GM10266 (cell line): Measurements from ENCODE around the gene ZBTB20.

Experiments used
- DNase-seq: peaks from one replicate; pipeline ENCODE4 v3.0.0; 2012; ENCODE audit errors: extremely low spot score
- TF ChIP-seq, protein P1 (sequence below): IDR thresholded peaks from 2 replicates; pipeline ENCODE4 v1.5.1; 2012; ENCODE audit warnings: mild to moderate bottlenecking, low read depth; ENCODE audit not compliant: control insufficient read depth, insufficient read depth; ENCODE audit errors: missing control alignments

Gene ZBTB20

DNA sequence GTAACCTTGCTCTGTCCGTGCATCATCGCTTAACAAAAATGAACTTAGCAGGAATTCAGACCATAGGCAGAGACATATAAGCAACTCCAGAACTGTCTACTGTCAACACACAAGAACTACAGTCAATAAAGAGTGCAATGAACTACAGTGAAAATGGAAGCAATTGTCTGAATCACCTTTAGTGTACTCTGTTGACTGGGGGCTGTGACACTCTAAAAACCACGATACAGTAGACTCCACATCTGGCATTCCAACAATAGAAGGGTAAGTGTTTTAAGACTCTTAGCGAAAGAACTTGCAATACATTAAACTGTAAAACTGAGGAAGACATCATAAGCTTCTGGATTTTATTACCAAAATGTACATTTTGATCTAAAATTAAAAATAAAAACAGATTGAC, 347.3 kb downstream of the ZBTB20 start:
- DNase-seq, result no peak
- TF ChIP-seq, protein P1, sequence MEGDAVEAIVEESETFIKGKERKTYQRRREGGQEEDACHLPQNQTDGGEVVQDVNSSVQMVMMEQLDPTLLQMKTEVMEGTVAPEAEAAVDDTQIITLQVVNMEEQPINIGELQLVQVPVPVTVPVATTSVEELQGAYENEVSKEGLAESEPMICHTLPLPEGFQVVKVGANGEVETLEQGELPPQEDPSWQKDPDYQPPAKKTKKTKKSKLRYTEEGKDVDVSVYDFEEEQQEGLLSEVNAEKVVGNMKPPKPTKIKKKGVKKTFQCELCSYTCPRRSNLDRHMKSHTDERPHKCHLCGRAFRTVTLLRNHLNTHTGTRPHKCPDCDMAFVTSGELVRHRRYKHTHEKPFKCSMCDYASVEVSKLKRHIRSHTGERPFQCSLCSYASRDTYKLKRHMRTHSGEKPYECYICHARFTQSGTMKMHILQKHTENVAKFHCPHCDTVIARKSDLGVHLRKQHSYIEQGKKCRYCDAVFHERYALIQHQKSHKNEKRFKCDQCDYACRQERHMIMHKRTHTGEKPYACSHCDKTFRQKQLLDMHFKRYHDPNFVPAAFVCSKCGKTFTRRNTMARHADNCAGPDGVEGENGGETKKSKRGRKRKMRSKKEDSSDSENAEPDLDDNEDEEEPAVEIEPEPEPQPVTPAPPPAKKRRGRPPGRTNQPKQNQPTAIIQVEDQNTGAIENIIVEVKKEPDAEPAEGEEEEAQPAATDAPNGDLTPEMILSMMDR, result no peak

DNA sequence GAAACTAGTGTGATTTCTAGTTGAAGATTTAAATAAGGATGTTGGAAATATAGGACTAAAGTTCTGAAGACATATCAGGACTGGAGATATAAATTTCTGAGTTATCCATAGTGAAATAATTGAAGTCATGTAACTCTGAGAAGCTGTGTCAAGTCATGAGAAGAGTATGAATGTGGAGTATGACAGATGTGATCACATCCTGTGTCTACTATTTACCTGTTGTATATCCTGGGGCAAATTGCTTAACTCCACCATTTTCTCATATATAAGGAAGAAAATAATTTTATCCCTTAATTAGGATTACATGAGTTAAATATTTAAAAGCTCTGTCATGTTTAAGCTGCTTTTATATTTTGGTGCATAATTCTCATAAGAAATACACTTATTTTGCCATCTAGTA, 350.3 kb downstream of the ZBTB20 start:
- TF ChIP-seq, protein P1, result no peak
- DNase-seq, result no peak

DNA sequence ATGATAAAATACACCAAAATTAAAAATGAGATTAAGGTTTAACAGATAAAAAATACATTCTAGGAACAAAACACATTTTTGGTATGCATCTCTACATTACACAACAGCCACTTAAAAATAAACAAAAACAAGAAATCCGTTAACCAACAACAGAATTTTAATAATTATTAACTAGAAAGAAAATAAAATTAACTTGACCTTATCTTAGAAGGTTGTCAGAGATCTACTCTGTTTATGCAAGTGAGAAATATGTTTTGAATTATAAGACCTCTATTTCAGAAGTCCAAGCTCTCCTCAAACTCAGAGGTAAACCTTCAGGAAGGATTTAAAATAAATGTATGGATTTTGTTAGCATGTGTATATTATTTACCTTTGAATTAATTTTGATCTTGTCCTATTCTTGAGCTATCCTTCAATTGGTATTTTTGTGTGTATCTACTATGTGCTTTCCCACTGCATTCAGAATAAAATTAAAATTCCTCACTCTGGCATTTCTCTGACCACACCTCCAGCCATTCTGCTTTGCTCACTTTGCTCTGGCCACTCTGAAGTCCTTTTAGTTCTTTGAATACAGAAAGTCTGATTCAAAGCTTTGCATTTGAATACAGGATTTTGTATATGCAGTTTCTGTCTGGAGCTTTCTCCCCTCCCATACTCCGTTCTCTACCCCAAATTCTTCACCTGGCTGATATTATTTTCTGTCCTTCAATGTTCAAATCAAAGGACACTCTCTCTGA, 352.0 kb downstream of the ZBTB20 start:
- TF ChIP-seq, protein P1, result no peak
- DNase-seq, result no peak

- no peak for DNase-seq
- TF ChIP-seq, protein P1, result no peak
Observed at GRCh38 chr3:114792159-114792918, 354.7 kb downstream of the ZBTB20 start.

DNA sequence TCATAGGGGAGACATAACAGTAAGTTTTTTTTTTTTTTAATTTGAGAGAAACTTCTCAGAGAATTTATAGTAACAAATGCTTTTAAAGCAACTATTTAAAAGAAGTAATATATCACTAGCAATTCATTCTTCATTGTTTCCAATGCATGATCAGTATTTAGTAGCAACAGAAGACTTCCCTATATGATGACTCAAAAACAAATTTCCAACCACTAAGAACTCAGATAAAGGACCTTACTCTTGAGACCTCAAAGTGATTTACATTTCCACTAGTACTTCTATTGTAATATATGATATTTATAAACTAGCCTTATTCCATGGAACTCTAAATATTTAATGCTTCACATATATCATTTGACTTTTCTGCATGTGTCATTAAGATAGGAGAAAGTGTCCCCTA, 356.3 kb downstream of the ZBTB20 start:
- DNase-seq, result no peak
- TF ChIP-seq, protein P1, result no peak

GRCh38 chr3:114789803-114790202, 357.3 kb downstream of the ZBTB20 start:
- TF ChIP-seq, protein P1, result no peak

GRCh38 chr3:114775395-114775794, 371.7 kb downstream of the ZBTB20 start:
- no peak for DNase-seq
- TF ChIP-seq, protein P1, result no peak

More at GRCh38 chr3:114789803-114790202, 357.3 kb downstream of the ZBTB20 start:
- no peak for DNase-seq
